Measurements from ENCODE around the gene SECISBP2L. TPM values are rescaled to one million over a fixed set of nuclear protein-coding genes. Genes with fewer than 3 reads are reported as not detected.
A peak's percentile ranks its signal among the peaks of the same experiment; 100 is the strongest.

The SECISBP2L gene
- total RNA-seq, 2 donors from 2014 or later = 33.9 to 39.2 TPM

DNA sequence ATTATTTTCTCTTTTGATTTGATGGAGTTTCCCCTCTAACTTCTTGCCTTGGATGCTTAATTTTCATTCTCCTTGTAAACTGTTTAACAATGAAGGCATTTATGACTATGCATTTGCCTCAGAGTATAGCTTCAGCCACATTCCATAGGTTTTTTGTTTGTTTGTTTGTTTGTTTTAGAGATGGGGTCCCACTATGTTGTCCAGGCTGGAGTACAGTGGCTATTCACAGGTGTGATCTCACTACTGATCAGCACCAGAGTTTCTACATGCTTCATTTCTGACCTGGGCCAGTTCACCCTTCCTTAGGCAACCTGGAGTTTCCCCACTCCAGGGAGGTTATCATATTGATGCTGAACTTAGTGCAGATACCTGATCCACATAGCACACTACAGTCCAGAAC, 4.1 kb downstream of the SECISBP2L start:
- no peaks in the 10 kb centered on the region for H3K9me3 Mint-ChIP-seq
- ATAC-seq (no peak), DNase-seq (ENCODE audit: low spot score) (no peak)
- H3K4me3 Mint-ChIP-seq = no peak overlapping the region
- peak overlapping the region in 1 of 2 donors; percentile 30 for H3K27ac Mint-ChIP-seq
- H3K36me3 Mint-ChIP-seq = peaks cover 9% of the 10 kb centered on the region
- H3K4me1 Mint-ChIP-seq (ENCODE audit: low read depth in 2 of 2) = peaks cover 30 to 44% of the 10 kb centered on the region in 2 donors
- no peaks in the 10 kb centered on the region for H3K27me3 Mint-ChIP-seq

DNA sequence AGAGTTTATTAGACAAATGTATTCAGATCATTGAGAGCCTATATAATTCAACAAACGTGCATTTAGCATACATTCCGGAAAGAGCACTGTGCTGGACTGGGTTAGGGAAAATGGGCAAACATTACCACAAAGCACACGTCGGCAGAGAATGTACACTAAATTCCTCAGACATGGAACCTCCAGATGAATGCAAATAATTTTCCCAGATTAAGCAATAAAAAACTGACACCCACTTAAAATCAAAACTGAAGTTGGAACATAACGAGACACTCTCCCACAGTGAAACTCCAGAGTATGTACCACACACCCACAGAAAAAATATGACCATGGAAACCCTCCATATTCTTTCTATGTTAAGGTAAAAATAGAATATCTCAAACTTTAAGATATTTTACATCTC, 4.8 kb downstream of the SECISBP2L start:
- peak overlapping the region in 1 of 2 donors; percentile 30 for H3K27ac Mint-ChIP-seq
- H3K4me1 Mint-ChIP-seq (ENCODE audit: low read depth in 2 of 2) = peaks cover 27 to 45% of the 10 kb centered on the region in 2 donors
- H3K4me3 Mint-ChIP-seq = no peak overlapping the region
- peaks cover 9% of the 10 kb centered on the region for H3K36me3 Mint-ChIP-seq
- no peak for ATAC-seq
- no peaks in the 10 kb centered on the region for H3K27me3 Mint-ChIP-seq
- H3K9me3 Mint-ChIP-seq = no peaks in the 10 kb centered on the region
- no peak for DNase-seq (ENCODE audit: low spot score)

GRCh38 chr15:49040151-49040550, 6.1 kb downstream of the SECISBP2L start:
- no peaks in the 10 kb centered on the region for H3K27me3 Mint-ChIP-seq
- no peaks in the 10 kb centered on the region for H3K9me3 Mint-ChIP-seq
- peak overlapping the region in 1 of 2 donors; percentile 16 for H3K27ac Mint-ChIP-seq
- H3K36me3 Mint-ChIP-seq = peaks cover under 1% of the 10 kb centered on the region
- ATAC-seq (no peak), DNase-seq (ENCODE audit: low spot score) (no peak)
- peaks cover 25 to 41% of the 10 kb centered on the region in 2 donors for H3K4me1 Mint-ChIP-seq (ENCODE audit: low read depth in 2 of 2)
- H3K4me3 Mint-ChIP-seq = no peak overlapping the region

- H3K9me3 Mint-ChIP-seq = no peaks in the 10 kb centered on the region
- no peak for ATAC-seq
- no peak for DNase-seq (ENCODE audit: low spot score)
Measured at GRCh38 chr15:49038382-49038781, 7.9 kb downstream of the SECISBP2L start.

GRCh38 chr15:49037546-49037940, 8.7 kb downstream of the SECISBP2L start:
- Mint-ChIP-seq H3K4me1 (ENCODE audit: low read depth in 2 of 2) (peaks cover 19 to 30% of the 10 kb centered on the region in 2 donors), H3K27me3 (no peaks in the 10 kb centered on the region), H3K27ac (peak overlapping the region; percentile 43 to 60), H3K4me3 (peak overlapping the region; percentile 49), H3K9me3 (no peaks in the 10 kb centered on the region), H3K36me3 (no peaks in the 10 kb centered on the region)
- ATAC-seq (no peak), DNase-seq (ENCODE audit: low spot score) (no peak)

More at GRCh38 chr15:49038382-49038781, 7.9 kb downstream of the SECISBP2L start:
- Mint-ChIP-seq H3K4me3 (no peak overlapping the region), H3K4me1 (ENCODE audit: low read depth in 2 of 2) (peaks cover 19 to 30% of the 10 kb centered on the region in 2 donors), H3K27me3 (no peaks in the 10 kb centered on the region), H3K27ac (no peak overlapping the region), H3K36me3 (no peaks in the 10 kb centered on the region)

DNA sequence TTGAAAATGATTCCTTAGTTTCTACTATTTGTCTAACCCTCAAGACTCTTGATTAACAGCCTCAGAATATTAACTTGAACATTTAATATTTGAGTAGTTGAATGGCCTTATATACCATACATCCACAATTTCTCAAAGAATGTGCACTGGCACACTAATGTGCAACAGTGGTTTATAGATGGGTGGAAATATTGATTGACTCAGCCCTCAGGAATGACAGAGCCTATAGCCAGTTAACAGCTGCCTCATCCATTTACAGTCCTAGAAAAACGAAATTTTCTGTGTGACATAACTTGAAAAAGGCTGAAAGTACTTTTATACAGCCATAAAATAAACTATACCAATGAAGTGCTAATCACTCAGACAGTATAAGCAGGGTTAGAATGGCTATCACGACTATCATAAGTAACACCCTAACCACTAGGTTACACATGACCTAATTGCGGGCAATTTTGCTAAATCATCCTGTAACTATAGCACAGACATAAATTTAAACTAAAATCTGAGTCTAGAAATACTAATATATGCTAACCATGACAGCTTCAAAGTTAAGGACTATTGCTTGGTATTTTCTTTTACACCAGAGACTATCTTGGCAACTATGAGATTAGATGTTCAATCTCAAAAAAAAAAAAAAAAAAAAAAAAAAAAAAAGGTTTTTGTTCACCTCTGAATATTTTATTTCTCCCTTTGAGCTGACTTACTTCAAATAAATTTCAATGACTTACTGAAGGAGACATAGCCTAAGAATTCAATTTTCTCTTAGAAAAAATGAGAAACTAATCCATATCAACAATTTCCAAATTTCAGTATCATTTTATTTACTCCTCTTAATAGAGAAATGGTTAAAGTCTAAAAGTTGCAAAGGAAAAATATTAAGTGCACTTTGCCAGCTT, 9.3 kb downstream of the SECISBP2L start:
- H3K9me3 Mint-ChIP-seq = no peaks in the 10 kb centered on the region
- peak; percentile 86 to 99 for ATAC-seq
- peak overlapping the region; percentile 49 for H3K4me3 Mint-ChIP-seq
- H3K27me3 Mint-ChIP-seq = no peaks in the 10 kb centered on the region
- no peak for DNase-seq (ENCODE audit: low spot score)
- H3K4me1 Mint-ChIP-seq (ENCODE audit: low read depth in 2 of 2) = peaks cover 16 to 30% of the 10 kb centered on the region in 2 donors
- no peaks in the 10 kb centered on the region for H3K36me3 Mint-ChIP-seq
- peak overlapping the region; percentile 43 to 60 for H3K27ac Mint-ChIP-seq

GRCh38 chr15:49035825-49036224, 10.4 kb downstream of the SECISBP2L start:
- no peak for ATAC-seq
- no peaks in the 10 kb centered on the region for H3K36me3 Mint-ChIP-seq
- no peak overlapping the region for H3K27ac Mint-ChIP-seq
- no peaks in the 10 kb centered on the region for H3K9me3 Mint-ChIP-seq
- no peaks in the 10 kb centered on the region for H3K27me3 Mint-ChIP-seq
- DNase-seq (ENCODE audit: low spot score) = no peak
- H3K4me1 Mint-ChIP-seq (ENCODE audit: low read depth in 2 of 2) = peaks cover 11 to 22% of the 10 kb centered on the region in 2 donors
- no peak overlapping the region for H3K4me3 Mint-ChIP-seq

DNA sequence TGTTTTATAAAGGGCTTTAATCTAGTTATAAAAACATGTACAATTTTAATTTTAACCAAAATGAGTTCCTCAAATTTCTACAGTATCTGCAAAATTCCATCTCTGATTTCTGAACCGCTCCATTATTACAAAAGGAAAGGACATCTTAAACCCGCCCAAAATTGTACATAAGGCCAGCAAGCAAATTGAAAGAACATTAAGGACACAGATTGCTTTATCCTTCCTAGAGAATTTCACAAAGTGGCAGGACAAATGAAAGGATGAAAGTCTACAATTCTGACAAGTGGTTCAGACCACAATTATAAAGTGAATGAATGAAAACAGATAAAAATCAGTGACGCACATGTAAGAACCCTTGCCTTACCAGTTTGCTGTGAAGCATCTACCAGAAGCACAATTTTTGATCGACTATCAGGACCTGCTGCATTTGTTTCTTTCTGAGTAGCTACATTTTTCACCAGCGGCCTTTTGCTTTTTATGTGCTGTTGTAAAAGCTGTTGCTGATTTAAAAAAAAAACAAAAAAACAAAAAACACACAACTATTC, 13.6 kb downstream of the SECISBP2L start:
- Mint-ChIP-seq H3K4me1 (ENCODE audit: low read depth in 2 of 2) (peaks cover 6 to 14% of the 10 kb centered on the region in 2 donors), H3K27ac (no peak overlapping the region), H3K36me3 (no peaks in the 10 kb centered on the region), H3K4me3 (no peak overlapping the region), H3K9me3 (no peaks in the 10 kb centered on the region), H3K27me3 (no peaks in the 10 kb centered on the region)
- DNase-seq (ENCODE audit: low spot score) = no peak
- no peak for ATAC-seq

- ATAC-seq = no peak
Measured at GRCh38 chr15:49031804-49032203, 14.4 kb downstream of the SECISBP2L start.

DNA sequence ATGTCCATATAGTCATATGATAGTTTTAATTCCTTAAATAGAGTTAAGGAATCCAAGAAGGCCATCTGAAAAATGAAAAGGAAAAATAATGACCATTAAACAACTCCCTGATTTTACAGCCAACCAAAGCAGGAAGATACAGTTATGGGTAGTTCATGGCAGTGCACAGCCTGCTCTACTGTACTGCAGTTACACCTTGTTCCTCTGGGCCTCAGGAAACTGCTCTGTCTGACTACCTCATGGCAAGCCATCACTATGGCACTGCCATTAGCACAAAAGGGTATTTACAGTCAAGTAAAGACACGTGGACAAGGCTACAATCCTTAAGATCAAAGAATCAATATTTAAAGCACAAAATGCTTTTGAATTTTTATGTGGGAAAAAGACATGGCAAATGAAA, 19.5 kb downstream of the SECISBP2L start:
- H3K27ac Mint-ChIP-seq = no peak overlapping the region
- ATAC-seq = no peak
- no peaks in the 10 kb centered on the region for H3K9me3 Mint-ChIP-seq

More at GRCh38 chr15:49031804-49032203, 14.4 kb downstream of the SECISBP2L start:
- no peak for DNase-seq (ENCODE audit: low spot score)
- no peaks in the 10 kb centered on the region for H3K27me3 Mint-ChIP-seq
- no peaks in the 10 kb centered on the region for H3K36me3 Mint-ChIP-seq
- no peaks in the 10 kb centered on the region for H3K9me3 Mint-ChIP-seq
- H3K4me1 Mint-ChIP-seq (ENCODE audit: low read depth in 2 of 2) = peaks cover 4 to 8% of the 10 kb centered on the region in 2 donors
- H3K4me3 Mint-ChIP-seq = no peak overlapping the region
- no peak overlapping the region for H3K27ac Mint-ChIP-seq

DNA sequence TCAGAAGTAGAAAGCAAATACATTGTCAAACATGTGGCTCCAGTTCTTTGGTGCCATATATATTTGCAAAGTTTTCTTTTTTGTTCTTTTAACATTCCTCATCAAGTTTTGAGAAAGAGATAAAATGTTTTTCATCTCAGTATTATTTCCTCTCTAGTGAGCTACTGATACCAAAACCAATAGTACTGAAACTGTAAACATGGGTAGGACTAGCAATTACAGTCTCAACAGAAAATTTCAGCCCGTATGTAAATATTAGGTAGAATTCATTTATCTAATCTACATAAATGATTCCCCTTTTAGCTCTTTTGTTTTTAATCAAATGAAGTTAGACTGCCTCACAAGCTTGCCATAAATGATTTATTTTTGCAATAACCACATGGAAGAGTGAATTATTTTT, 21.4 kb downstream of the SECISBP2L start:
- H3K4me3 Mint-ChIP-seq = no peak overlapping the region
- no peaks in the 10 kb centered on the region for H3K27me3 Mint-ChIP-seq
- no peak overlapping the region for H3K27ac Mint-ChIP-seq
- peaks cover 4% of the 10 kb centered on the region for H3K36me3 Mint-ChIP-seq
- no peaks in the 10 kb centered on the region for H3K9me3 Mint-ChIP-seq
- H3K4me1 Mint-ChIP-seq (ENCODE audit: low read depth in 2 of 2) = peaks cover 2 to 6% of the 10 kb centered on the region in 2 donors
- DNase-seq (ENCODE audit: low spot score) = no peak
- no peak for ATAC-seq

More for the DNA sequence above, 19.5 kb downstream of the SECISBP2L start:
- H3K4me3 Mint-ChIP-seq = no peak overlapping the region
- DNase-seq (ENCODE audit: low spot score) = no peak
- no peaks in the 10 kb centered on the region for H3K27me3 Mint-ChIP-seq
- H3K4me1 Mint-ChIP-seq (ENCODE audit: low read depth in 2 of 2) = peaks cover 0 to 6% of the 10 kb centered on the region in 2 donors
- peaks cover 4% of the 10 kb centered on the region for H3K36me3 Mint-ChIP-seq

GRCh38 chr15:49023354-49023753, 22.9 kb downstream of the SECISBP2L start:
- H3K9me3 Mint-ChIP-seq = no peaks in the 10 kb centered on the region
- H3K27ac Mint-ChIP-seq = no peak overlapping the region
- H3K27me3 Mint-ChIP-seq = no peaks in the 10 kb centered on the region
- DNase-seq (ENCODE audit: low spot score) = no peak
- H3K4me1 Mint-ChIP-seq (ENCODE audit: low read depth in 2 of 2) = peaks cover 4 to 6% of the 10 kb centered on the region in 2 donors
- H3K36me3 Mint-ChIP-seq = peaks cover 10% of the 10 kb centered on the region
- ATAC-seq = peak in 1 of 2 donors; percentile 75
- no peak overlapping the region for H3K4me3 Mint-ChIP-seq

GRCh38 chr15:49015896-49016295, 30.4 kb downstream of the SECISBP2L start:
- H3K27ac Mint-ChIP-seq = no peak overlapping the region
- peaks cover 17% of the 10 kb centered on the region for H3K36me3 Mint-ChIP-seq
- no peaks in the 10 kb centered on the region for H3K27me3 Mint-ChIP-seq
- DNase-seq (ENCODE audit: low spot score) (no peak), ATAC-seq (no peak)
- H3K4me3 Mint-ChIP-seq = no peak overlapping the region
- H3K9me3 Mint-ChIP-seq = no peaks in the 10 kb centered on the region
- H3K4me1 Mint-ChIP-seq (ENCODE audit: low read depth in 2 of 2) = peaks cover 0 to 4% of the 10 kb centered on the region in 2 donors

DNA sequence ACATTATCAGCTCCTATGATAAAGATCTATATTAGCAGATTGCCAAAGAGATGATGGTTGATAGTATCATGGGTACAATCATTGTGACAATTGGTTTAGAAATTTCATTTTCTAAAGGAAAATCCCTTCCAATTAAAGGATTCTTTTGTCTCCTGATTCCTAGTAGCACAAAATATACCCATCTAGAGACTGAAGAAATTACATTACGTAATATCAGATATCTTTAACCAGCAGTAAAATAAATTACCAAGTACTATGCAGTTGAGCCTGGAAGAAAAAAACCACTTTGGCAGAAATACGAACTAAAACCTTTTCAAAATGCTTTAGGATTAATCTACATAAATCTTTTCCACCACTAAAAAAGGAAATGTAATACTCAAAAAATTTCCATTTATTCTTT, 46.9 kb downstream of the SECISBP2L start:
- Mint-ChIP-seq H3K27ac (no peak overlapping the region), H3K36me3 (peaks cover 22% of the 10 kb centered on the region), H3K27me3 (no peaks in the 10 kb centered on the region), H3K4me1 (ENCODE audit: low read depth in 2 of 2) (no peaks in the 10 kb centered on the region), H3K9me3 (peaks cover 4% of the 10 kb centered on the region), H3K4me3 (no peak overlapping the region)
- DNase-seq (ENCODE audit: low spot score) = no peak
- no peak for ATAC-seq
